ENCODE data around the gene MGMT. TPM values are rescaled to one million over a fixed set of nuclear protein-coding genes. Genes with fewer than 3 reads are reported as not detected.

The MGMT gene
- total RNA-seq, 2 donors from 2014 or later: 15.3 to 16.1 TPM

DNA sequence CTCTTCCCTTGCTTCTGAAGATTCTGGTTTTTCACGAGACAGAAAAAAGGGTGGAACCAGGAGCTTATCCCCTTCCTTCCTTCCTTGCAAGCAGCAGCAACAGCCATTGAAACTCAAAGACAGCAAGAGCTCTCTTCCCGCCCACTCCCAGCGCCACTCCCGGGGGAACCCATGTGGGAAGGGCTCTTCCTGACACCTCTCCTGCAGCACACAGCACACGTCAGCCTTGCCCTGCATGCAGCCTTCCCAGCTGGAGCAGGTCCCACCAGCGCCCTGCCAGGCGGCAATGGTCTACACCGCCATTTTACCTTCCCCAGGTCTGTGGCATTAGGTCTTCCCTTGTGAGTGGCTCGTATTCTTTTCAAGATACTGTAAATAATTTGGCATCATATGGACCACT, 161.8 kb downstream of the MGMT start:
- no peak for ATAC-seq
- DNase-seq: no peak
- intact Hi-C loops (cut with DNase I, micrococcal nuclease): no loop called here

GRCh38 chr10:129629911-129630310, 162.9 kb downstream of the MGMT start:
- ATAC-seq: no peak
- DNase-seq: no peak
- intact Hi-C loops (cut with DNase I, micrococcal nuclease): no loop called here

DNA sequence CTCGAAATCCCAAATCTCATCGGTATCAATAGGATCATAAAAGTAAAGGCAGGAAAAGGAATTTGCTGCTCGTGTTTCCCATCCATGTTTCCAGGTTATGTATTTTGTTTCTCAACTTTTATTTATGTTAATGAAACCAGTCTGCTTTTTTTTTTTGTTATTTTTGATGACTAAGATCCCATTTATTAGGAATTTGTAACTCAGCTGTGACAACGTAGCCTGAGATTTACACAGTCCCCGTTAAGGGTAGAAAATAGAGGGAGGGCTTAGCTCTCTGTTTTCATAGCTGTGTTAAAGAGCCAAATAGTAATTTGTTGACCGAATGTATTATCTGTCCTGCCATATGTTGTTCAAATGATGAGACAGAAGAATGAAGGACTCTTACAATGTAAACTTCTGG, 164.0 kb downstream of the MGMT start:
- ATAC-seq (no peak), DNase-seq (no peak)
- intact Hi-C loops (cut with DNase I, micrococcal nuclease): no loop called here

DNA sequence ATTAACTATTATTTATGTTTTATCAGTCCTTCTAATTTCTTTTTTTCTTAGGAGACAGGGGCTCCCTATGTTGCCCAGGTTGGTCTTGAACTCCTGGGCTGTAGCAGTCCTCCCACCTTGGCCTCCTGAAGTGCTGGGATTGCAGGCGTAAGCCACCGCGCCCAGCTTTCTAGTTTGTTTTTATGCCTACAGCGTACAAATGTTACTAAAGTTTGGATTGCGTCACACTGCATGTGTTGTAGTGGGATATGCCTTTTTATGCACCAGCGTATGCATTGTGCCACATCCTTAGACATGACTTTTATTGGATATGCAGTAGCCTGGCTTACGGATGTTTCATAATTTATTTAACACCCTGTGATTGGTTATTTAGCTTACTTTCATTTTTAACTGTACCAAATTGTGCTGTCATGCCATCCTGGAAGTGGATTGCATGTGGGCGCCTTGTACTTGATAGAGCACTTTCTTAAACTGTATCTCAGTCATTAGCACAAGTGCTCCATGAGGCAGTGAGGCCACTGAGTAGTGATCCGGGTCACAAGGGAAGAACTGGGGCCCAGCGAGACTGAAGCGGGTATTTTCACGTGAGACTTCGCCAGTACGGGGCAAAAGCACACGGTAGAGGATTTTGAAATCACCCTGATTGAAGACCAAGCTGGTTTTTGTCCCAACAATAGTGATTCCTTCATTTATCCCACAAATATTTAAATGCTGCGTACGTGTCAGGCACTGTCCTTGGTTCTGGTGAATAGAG, 165.0 kb downstream of the MGMT start:
- ATAC-seq (no peak), DNase-seq (no peak)
- intact Hi-C loops (cut with DNase I, micrococcal nuclease): no loop called here

DNA sequence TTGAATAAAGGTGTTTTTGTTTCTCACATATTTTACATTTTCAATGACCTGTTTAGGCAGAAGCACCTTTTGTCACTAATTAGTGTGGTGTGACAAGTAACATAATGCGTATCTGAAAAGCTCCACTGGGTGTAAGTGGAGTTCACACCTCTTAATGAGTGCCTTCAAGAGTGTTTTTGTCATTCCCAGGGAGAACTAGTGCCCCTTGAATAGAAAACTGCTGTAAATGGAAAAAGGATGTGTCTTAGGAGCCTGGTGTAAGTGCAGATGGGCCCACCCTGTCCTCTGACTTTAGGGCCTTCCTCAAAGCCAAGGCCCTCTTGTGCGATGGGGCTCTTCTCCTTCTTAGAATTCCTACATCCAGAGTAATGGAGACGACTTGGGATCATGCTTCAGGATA, 170.0 kb downstream of the MGMT start:
- no peak for ATAC-seq
- no peak for DNase-seq
- intact Hi-C loops (cut with DNase I, micrococcal nuclease): no loop called here

- DNase-seq (no peak), ATAC-seq (no peak)
- intact Hi-C loops (cut with DNase I, micrococcal nuclease): no loop called here
Measured at GRCh38 chr10:129637846-129638245, 170.8 kb downstream of the MGMT start.

DNA sequence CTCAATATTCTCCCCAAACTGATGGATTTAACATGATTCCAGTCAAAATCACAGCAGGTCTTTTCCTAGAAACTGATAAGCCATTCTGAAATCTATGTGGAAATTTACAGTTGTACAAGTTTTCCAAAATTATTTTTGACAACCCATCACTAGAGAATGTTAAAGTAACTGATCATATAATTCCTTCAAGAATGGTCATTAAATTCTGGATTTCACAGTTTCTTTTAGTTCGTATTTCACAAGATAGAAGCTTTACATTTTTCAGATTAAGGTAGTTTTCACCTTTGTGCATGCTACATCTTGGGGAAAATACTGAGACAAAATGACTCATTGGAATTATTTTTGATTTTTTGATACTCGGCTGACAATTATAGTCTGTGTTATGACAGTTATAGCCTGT, 174.3 kb downstream of the MGMT start:
- intact Hi-C loops (cut with DNase I, micrococcal nuclease): no loop called here
- no peak for ATAC-seq
- no peak for DNase-seq

- ATAC-seq (no peak), DNase-seq (no peak)
- intact Hi-C loops (cut with DNase I, micrococcal nuclease): no loop called here
Measured at GRCh38 chr10:129641982-129642381, 174.9 kb downstream of the MGMT start.

GRCh38 chr10:129642427-129642826, 175.4 kb downstream of the MGMT start:
- DNase-seq: no peak
- no peak for ATAC-seq
- intact Hi-C loops (cut with DNase I, micrococcal nuclease): no loop called here

GRCh38 chr10:129643266-129643665, 176.2 kb downstream of the MGMT start:
- ATAC-seq: no peak
- DNase-seq: no peak
- intact Hi-C loops (cut with DNase I, micrococcal nuclease): no loop called here

GRCh38 chr10:129645487-129645886, 178.4 kb downstream of the MGMT start:
- intact Hi-C loops (cut with DNase I, micrococcal nuclease): no loop called here
- ATAC-seq (no peak), DNase-seq (no peak)

DNA sequence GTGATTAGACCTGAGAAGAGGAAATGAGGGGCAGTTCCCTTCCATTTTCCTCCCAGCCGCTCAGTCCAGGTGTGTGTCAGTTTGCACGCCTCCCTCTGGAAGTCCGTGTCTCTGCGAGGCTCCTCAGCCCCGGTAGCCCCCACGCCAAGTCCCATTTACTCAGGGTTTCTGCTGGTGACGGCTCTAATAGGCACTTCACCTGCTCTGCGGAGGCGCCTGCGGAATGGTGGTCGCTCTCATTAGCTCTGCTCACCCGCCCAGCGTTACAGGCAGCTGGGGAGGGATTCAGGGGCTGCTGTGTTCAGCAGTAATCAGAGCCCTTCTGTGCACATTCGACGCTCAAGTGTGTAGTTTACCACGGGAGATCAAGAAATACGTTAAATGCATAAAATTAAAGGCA, 179.9 kb downstream of the MGMT start:
- no peak for DNase-seq
- no peak for ATAC-seq
- intact Hi-C loops (cut with DNase I, micrococcal nuclease): no loop called here

DNA sequence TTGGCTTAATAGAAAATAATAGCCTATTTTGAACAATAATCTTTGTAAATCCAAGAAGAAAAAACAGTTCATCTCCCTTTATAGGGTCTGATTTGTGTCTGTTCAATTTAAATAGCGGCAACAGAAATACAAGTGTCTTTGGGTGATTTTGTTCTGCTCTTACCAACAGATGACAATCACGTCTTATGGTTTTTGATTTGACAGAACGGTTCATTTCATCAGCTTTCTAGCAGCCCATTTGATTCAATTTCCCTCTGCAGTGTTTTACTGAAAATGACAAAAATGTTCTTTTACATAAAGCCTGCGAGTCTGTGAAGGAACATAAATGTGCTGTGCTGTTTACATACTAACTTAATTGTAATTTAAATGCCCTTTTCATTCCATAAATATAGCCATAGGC, 180.5 kb downstream of the MGMT start:
- intact Hi-C loops (cut with DNase I, micrococcal nuclease): no loop called here
- DNase-seq: no peak
- ATAC-seq: no peak

GRCh38 chr10:129648856-129649255, 181.8 kb downstream of the MGMT start:
- intact Hi-C loops (cut with DNase I, micrococcal nuclease): no loop called here
- no peak for ATAC-seq

GRCh38 chr10:129652021-129652420, 185.0 kb downstream of the MGMT start:
- DNase-seq (no peak), ATAC-seq (no peak)
- intact Hi-C loops (cut with DNase I, micrococcal nuclease): no loop called here

More at GRCh38 chr10:129648856-129649255, 181.8 kb downstream of the MGMT start:
- no peak for DNase-seq

DNA sequence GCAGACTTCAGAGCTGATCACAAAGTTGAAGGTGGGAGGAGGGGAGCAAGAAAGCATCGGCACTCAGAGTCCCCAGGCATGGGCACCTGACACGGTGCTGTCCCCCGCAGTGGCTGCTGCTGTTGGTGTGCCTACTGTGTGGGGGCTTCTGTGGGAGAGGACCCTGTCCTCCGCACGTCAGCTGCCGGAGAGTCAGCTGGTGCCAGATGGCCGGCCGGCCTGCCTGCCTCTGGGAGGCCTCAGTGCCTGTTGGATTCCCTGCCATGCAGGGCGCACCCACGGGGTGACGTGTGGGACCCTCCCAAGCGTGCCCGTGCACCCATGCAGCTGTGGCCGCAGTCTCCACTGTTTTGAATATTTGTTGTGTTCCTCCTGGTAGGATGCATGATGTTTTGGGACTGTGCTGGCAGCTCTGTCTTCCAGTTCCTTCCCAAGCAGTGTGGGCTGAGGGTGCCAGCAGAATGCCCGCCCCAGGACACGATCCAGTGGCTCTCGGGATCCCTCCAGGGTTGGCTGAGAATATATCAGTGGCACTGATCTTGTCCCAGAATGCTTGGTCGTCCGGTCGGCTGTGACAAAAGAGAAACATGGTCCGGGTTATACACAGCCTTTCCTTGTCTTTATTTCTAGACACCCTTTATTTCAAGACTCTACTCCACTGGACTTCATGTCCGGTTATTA, 185.6 kb downstream of the MGMT start:
- intact Hi-C loops (cut with DNase I, micrococcal nuclease): no loop called here
- ATAC-seq (no peak), DNase-seq (no peak)

DNA sequence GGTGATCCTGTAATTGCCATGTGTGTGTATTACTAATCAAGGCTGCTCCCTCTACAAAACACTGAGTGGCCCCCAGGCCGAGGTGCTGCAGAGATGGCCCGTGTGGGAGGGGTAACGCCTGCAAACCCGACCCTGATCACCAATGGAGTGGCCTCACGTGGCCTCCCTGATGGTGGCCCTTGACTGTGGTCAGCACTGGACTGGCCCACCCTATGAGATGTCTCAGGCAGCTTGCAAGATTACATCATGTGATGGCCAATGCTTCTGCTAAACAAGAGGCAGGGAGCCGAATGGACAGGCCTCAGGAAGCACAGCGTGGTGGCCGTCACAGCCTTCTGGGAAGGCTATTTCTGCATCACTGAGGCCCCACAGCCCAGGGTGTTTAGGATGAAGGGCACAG, 186.4 kb downstream of the MGMT start:
- intact Hi-C loops (cut with DNase I, micrococcal nuclease): no loop called here
- DNase-seq (no peak), ATAC-seq (no peak)

DNA sequence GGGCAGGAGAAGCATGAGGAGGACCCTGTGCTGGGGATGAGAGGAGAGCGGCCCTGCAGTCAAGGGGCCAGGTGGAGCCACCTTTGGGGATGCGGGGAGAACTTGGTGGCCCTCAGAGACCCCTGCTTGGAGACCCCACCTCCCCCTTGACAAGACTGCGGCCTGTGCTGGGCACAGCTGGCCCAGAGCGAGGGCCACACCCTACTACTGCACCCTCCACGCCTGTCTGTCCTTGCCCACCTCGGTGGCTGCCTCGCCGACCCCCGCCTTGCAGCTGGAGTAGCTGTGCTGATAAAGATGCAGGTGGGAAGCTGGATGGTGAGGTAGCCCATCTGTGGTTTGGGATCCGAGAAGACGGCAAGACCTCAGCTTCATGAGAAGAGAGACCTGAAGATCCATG, 186.8 kb downstream of the MGMT start:
- DNase-seq (no peak), ATAC-seq (no peak)
- intact Hi-C loops (cut with DNase I, micrococcal nuclease): no loop called here

DNA sequence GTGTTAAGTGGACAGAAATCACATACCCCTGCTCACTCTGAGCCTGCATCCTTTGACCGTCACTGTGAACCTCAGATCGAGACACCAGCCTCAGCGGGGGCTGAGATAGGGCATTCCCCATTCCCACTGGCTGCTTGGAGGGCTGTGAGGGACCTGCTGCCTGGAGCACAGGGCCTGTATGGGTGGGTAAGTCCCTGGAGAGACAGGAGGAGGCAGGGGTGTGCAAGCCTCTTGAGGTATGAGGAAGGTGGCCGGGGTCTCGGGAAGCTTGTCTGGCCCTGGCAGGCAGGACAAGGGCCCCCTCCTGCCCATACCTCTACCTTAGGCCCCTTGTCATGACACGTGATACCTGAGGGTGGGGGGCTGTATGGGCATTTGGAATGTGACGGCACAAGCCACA, 187.4 kb downstream of the MGMT start:
- DNase-seq (no peak), ATAC-seq (no peak)
- intact Hi-C loops (cut with DNase I, micrococcal nuclease): no loop called here

DNA sequence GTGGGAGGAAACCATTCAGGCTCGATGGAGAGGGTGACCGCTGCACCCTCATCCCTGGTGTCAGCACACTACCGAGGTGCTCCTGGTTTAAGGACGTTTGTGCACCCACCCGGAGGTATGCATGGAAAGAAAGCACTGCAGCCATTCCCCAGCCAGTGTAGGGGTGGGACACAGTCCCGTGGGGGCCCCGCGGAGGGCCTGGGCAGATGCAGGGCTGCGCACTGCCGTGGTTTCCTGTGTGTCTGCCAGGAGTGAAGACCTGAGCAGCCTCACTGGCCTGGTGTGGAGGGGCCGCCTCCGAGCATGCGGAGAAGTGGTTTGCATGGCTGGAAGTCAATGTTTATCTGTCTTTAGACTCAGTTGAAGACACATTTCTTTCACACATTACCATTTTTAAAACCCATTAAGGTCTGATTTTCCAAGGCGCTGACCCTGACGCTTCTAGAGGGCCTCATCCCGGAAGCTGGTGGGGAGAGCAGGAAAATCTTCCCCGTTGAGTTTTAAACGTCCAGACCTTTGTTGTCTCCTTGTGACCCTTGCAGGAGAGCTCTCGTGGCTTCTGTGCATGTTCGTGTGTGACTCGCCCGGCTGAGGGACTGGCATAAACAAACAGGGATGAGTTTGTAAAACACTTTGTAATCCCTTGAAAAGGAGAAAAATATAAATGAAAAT, 188.1 kb downstream of the MGMT start:
- no peak for ATAC-seq
- intact Hi-C loops (cut with DNase I, micrococcal nuclease): no loop called here
- no peak for DNase-seq

Measured in left colon (tissue), 2 donors.